Panc1 (cell line): ENCODE results near the gene KIF4B. TPM values are rescaled to one million over a fixed set of nuclear protein-coding genes. Genes with fewer than 3 reads are reported as not detected.
"Not testable (repeated sequence)": the region's sequence is repeated elsewhere in the genome, so short reads cannot be mapped to it uniquely, and the experiment has no call there.

Experiments
- ATAC-seq: fragments of 200-7000 bp; cut with Tn5 transposase; 2 replicates; pipeline ENCODE4 v1.9.1; 2020; ENCODE audit warnings: mild to moderate bottlenecking, moderate library complexity
- BruUV-seq: library from RNA; stranded (reverse); fragments of 400-500 nt; replicated peaks from 2 replicates; lab custom pipeline; 2021; lab: Mats Ljungman, UMichigan
- CTCF ChIA-PET: fragments of 300-600 bp; sonication (Branson Sonifier 250); formaldehyde crosslinking; loops from one replicate; lab custom pipeline; 2022; ENCODE audit warnings: antibody characterized with exemption; lab: Charles Lee
- POLR2A ChIA-PET: fragments of 300-600 bp; sonication (Branson Sonifier 250); formaldehyde crosslinking; loops from one replicate; lab custom pipeline; 2022; ENCODE audit warnings: antibody characterized with exemption; lab: Charles Lee
- DNase-seq: peaks from one replicate; pipeline ENCODE4 v3.0.0-alpha.2; 2010; ENCODE audit warnings: low read depth, low spot score
- H3K27ac ChIP-seq: 2 replicates; pipeline ENCODE4 v1.5.1; 2011; ENCODE audit warnings: mild to moderate bottlenecking, low read length, inconsistent platforms
- H3K27me3 ChIP-seq: fragments of 200-500 bp; sonication (Bioruptor generic); 2 replicates; pipeline ENCODE4 v1.6.0; 2014; ENCODE audit warnings: low read length, inconsistent platforms; ENCODE audit not compliant: control insufficient read depth, insufficient read depth
- H3K36me3 ChIP-seq: fragments of 200-500 bp; sonication (Bioruptor generic); 2 replicates; pipeline ENCODE4 v1.5.1; 2014; ENCODE audit warnings: inconsistent platforms, mild to moderate bottlenecking, low read length, moderate library complexity; ENCODE audit not compliant: control insufficient read depth, insufficient read depth
- H3K4me1 ChIP-seq: 2 replicates; pipeline ENCODE4 v1.5.1; 2011; ENCODE audit warnings: inconsistent platforms, mild to moderate bottlenecking, low read length, moderate library complexity; ENCODE audit not compliant: control insufficient read depth, insufficient read depth
- H3K4me3 ChIP-seq, 2 experiments: 2 replicates each; pipeline ENCODE4 v1.5.1; 2011 to 2012; ENCODE audit warnings: low read depth in 2 of 2, low read length in 2 of 2, mild to moderate bottlenecking in 2 of 2, inconsistent platforms in 1 of 2, moderate library complexity in 1 of 2
- H3K9me3 ChIP-seq: fragments of 200-500 bp; sonication (Bioruptor generic); 2 replicates; pipeline ENCODE4 v1.5.1; 2014; ENCODE audit warnings: low read depth, mild to moderate bottlenecking, inconsistent platforms, low read length, moderate library complexity; ENCODE audit not compliant: control insufficient read depth, insufficient read depth
- POLR2AphosphoS5 ChIP-seq: IDR thresholded peaks from 2 replicates; pipeline ENCODE4 v1.6.1; 2012; ENCODE audit warnings: mild to moderate bottlenecking, low read depth, low read length, moderate library complexity
- REST ChIP-seq, 2 experiments: IDR thresholded peaks; 2 replicates each; pipeline ENCODE4 v1.6.1; 2011 to 2012; ENCODE audit warnings: low read depth in 2 of 2, control low read depth in 1 of 2, low read length in 1 of 2, mild to moderate bottlenecking in 1 of 2, moderate library complexity in 1 of 2; ENCODE audit not compliant: insufficient read depth in 1 of 2
- SIN3A ChIP-seq: IDR thresholded peaks from 2 replicates; pipeline ENCODE4 v1.6.1; 2012; ENCODE audit warnings: low read depth, mild to moderate bottlenecking, low read length, moderate library complexity, borderline replicate concordance; ENCODE audit not compliant: insufficient read depth
- TCF7L2 ChIP-seq: IDR thresholded peaks from 2 replicates; pipeline ENCODE4 v1.6.1; 2011; ENCODE audit warnings: mild to moderate bottlenecking, low read depth, low read length, inconsistent platforms
- in situ Hi-C: cut with HindIII; loops from 2 replicates; pipeline ENCODE4 v1.10.0; 2016; ENCODE audit warnings: low sequenced_read_pairs, low pct_unique_long_range_greater_than_20kb
- intact Hi-C: fragments of 100-400 bp; cut with micrococcal nuclease; formaldehyde crosslinking; loops from one replicate; pipeline ENCODE4 v1.10.0; 2022; ENCODE audit not compliant: unreplicated experiment
- total RNA-seq: library from RNA; stranded (reverse); gene quantifications from one replicate; pipeline ENCODE4 v1.2.1, GENCODE V29; 2021; ENCODE audit not compliant: unreplicated experiment
- TF ChIP-seq, protein P1 (sequence below): fragments of 450-650 bp; IDR thresholded peaks from 2 replicates; pipeline ENCODE4 v1.5.1; 2017; ENCODE audit warnings: mild to moderate bottlenecking

KIF4B gene
- total RNA-seq, 1 experiment from 2014 or later, result 0.10 TPM

- CTCF ChIA-PET, result no interaction called here
- Histone ChIP-seq H3K9me3 (no peaks in the 10 kb centered on the region), H3K27me3 (no peaks in the 10 kb centered on the region), H3K4me3 (no peak overlapping the region), H3K36me3 (no peaks in the 10 kb centered on the region), H3K27ac (no peak overlapping the region), H3K4me1 (no peaks in the 10 kb centered on the region; the same call in 1 of the 2 replicates)
- in situ Hi-C loops (no loop called here), intact Hi-C loops (no loop called here)
- ATAC-seq (no peak), DNase-seq (no peak)
- TF ChIP-seq, protein P1, sequence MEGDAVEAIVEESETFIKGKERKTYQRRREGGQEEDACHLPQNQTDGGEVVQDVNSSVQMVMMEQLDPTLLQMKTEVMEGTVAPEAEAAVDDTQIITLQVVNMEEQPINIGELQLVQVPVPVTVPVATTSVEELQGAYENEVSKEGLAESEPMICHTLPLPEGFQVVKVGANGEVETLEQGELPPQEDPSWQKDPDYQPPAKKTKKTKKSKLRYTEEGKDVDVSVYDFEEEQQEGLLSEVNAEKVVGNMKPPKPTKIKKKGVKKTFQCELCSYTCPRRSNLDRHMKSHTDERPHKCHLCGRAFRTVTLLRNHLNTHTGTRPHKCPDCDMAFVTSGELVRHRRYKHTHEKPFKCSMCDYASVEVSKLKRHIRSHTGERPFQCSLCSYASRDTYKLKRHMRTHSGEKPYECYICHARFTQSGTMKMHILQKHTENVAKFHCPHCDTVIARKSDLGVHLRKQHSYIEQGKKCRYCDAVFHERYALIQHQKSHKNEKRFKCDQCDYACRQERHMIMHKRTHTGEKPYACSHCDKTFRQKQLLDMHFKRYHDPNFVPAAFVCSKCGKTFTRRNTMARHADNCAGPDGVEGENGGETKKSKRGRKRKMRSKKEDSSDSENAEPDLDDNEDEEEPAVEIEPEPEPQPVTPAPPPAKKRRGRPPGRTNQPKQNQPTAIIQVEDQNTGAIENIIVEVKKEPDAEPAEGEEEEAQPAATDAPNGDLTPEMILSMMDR, result no peak
- no peak for TF ChIP-seq POLR2AphosphoS5
- TF ChIP-seq SIN3A, result no peak
- no peak for TF ChIP-seq TCF7L2
- TF ChIP-seq REST (IDR thresholded peaks at IDR 0.05; ENCODE audit: insufficient read depth in 1 of 2, low read depth in 2 of 2, low read length in 1 of 2), result no peak
- POLR2A ChIA-PET, result no interaction called here
- no TSS peak for BruUV-seq
Measured at GRCh38 chr5:154999865-155000264, 13.7 kb upstream of the KIF4B start.

DNA sequence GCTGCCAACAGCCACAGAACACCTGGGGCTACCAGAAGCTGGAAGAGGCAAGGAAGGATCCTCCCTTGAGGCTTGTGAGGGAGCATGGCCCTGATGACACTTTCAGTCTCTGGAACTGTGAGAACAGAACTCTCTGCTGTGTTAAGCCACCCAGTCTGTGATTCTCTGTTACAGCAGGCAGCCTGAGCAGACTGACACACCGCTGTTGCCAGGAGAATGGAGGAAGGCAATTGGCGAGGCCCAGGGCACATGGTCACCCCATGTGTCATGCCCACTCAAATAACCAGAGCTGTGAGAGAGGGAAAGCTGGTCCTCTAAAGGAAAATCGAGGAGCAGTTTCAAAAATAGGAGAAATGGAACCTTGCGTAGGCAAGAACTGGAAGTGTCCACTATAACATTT lies 12.0 kb upstream of the KIF4B start:
- Histone ChIP-seq H3K4me1 (no peaks in the 10 kb centered on the region; the same call in 1 of the 2 replicates), H3K9me3 (no peaks in the 10 kb centered on the region), H3K36me3 (no peaks in the 10 kb centered on the region), H3K27me3 (no peaks in the 10 kb centered on the region), H3K4me3 (no peak overlapping the region), H3K27ac (no peak overlapping the region)
- CTCF ChIA-PET, result no interaction called here
- TF ChIP-seq POLR2AphosphoS5 (no peak), REST (IDR thresholded peaks at IDR 0.05; ENCODE audit: insufficient read depth in 1 of 2, low read depth in 2 of 2, low read length in 1 of 2) (no peak), TCF7L2 (no peak), SIN3A (no peak)
- TF ChIP-seq, protein P1, result no peak
- DNase-seq, result no peak
- peak; percentile 22; the same call in 1 of the 2 replicates for ATAC-seq
- in situ Hi-C loops (no loop called here), intact Hi-C loops (no loop called here)
- POLR2A ChIA-PET, result no interaction called here
- BruUV-seq, result no TSS peak

GRCh38 chr5:155002722-155003121 lies 10.8 kb upstream of the KIF4B start:
- DNase-seq, H3K27ac ChIP-seq, H3K4me1 ChIP-seq, intact Hi-C loops, H3K4me3 ChIP-seq, POLR2A ChIA-PET, BruUV-seq, H3K27me3 ChIP-seq, H3K36me3 ChIP-seq, in situ Hi-C loops, H3K9me3 ChIP-seq: not testable (repeated sequence)
- CTCF ChIA-PET, result interaction anchor here (0.6 kb wide), 1 partner anchor 32 kb away, joined by 9 read pairs; no protein-coding TSS in a partner anchor
- ATAC-seq, result peak; percentile 70
